ENCODE results near the gene RNGTT. TPM values are rescaled to one million over a fixed set of nuclear protein-coding genes. Genes with fewer than 3 reads are reported as not detected.

Gene RNGTT
- total and polyA plus RNA-seq, 2 experiments from 2014 or later, result 9.2 to 21.5 TPM

DNA sequence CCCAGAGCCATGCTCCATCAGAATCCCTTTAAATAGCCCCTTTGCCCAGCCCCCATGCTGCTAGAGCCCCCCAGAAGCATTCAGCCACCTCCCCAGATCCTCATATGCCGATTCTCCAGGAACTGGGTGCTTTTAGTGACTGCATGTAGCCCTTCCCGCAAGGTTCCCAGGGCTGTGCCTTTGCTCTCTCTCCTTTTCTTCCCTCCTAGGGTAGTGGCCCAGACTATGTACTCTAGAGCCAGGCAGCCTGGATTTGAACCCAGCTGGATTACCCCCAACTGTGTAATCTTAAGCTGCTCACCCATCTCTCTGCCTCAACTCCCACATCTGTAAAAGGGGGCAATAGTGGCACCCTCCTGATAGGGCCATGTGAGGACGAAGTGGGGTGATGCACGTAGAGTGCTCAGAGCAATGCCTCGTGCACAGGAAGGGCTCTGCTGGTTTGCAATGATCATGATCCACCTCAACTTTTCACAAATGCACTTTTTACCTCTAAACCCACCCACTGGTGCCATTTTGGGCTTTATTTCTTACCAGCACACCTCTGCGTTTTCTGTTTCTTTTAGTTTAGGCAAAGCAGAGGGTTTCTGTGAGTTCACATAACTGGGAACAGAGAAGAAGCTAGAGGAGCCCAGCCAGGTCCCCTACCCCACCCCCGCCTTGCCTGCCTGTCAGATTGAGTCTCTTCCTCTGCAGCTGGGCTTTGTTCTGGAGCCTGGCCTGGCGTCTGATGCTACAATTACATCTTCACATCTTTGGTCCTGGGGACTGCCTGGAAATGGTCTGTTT lies 396.5 kb downstream of the RNGTT start:
- Histone ChIP-seq H2AFZ (no peak overlapping the region), H3K36me3 (ENCODE audit: low read depth) (no peaks in the 10 kb centered on the region), H3K4me3 (no peak overlapping the region), H3K9me2 (ENCODE audit: insufficient read depth) (no peaks in the 10 kb centered on the region), H3K27me3 (replicated peaks; ENCODE audit: insufficient read depth) (no peaks in the 10 kb centered on the region; the same call in 1 of the 2 replicates), H3K9ac (no peak overlapping the region), H3K27ac (no peak overlapping the region), H3K9me3 (ENCODE audit: low read depth) (no peaks in the 10 kb centered on the region), H3K4me1 (ENCODE audit: insufficient read depth) (no peaks in the 10 kb centered on the region), H4K20me1 (ENCODE audit: insufficient read depth) (no peaks in the 10 kb centered on the region), H3K4me2 (ENCODE audit: unreplicated experiment) (no peak overlapping the region), H3K79me2 (ENCODE audit: insufficient read depth) (no peaks in the 10 kb centered on the region), H3F3A (ENCODE audit: insufficient read depth) (no peaks in the 10 kb centered on the region)
- TF ChIP-seq EZH2 (IDR thresholded peaks at IDR 0.05; ENCODE audit: insufficient read depth, poor library complexity, severe bottlenecking) (no peak), EZH2phosphoT487 (IDR thresholded peaks at IDR 0.05; ENCODE audit: insufficient read depth, low read depth) (no peak)
- 31 to 40% methylated on average over 8 of the region's 8 CpGs for WGBS, 2 experiments (ENCODE audit: low coverage in 1 of 2, low lambda C conversion rate in 2 of 2, missing lambda C conversion rate in 2 of 2)
- in situ Hi-C loops (cut with MboI), result no loop called here
- DNase-seq, result no peak

DNA sequence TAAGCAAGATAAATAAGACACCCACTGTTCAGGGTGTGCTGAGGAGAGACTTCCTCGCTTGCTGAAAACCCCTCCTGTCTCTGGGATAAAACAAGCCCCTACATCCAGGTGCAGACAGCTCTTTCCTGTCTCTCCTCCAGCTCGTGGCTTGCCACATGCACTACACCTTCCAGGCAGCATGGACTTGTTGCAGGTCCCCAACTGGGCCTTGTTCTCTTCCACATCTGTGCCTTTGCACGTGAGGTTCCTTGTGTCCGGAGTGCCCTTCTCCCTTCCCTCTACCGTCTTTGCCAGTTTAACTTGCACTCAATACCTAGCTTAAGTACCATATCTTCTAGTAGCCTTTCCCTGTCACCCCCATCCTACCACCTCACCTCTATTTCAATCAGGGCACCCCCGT lies 397.6 kb downstream of the RNGTT start:
- Histone ChIP-seq H3K4me2 (ENCODE audit: unreplicated experiment) (no peak overlapping the region), H3K9me3 (ENCODE audit: low read depth) (no peaks in the 10 kb centered on the region), H2AFZ (no peak overlapping the region), H3K4me3 (no peak overlapping the region), H4K20me1 (ENCODE audit: insufficient read depth) (no peaks in the 10 kb centered on the region), H3K9ac (no peak overlapping the region), H3K79me2 (ENCODE audit: insufficient read depth) (no peaks in the 10 kb centered on the region), H3K27ac (no peak overlapping the region), H3K4me1 (ENCODE audit: insufficient read depth) (no peaks in the 10 kb centered on the region), H3F3A (ENCODE audit: insufficient read depth) (no peaks in the 10 kb centered on the region), H3K9me2 (ENCODE audit: insufficient read depth) (no peaks in the 10 kb centered on the region), H3K27me3 (replicated peaks; ENCODE audit: insufficient read depth) (no peaks in the 10 kb centered on the region; the same call in 1 of the 2 replicates), H3K36me3 (ENCODE audit: low read depth) (no peaks in the 10 kb centered on the region)
- no peak for DNase-seq
- 39 to 45% methylated on average over 6 of the region's 6 CpGs for WGBS, 2 experiments (ENCODE audit: low coverage in 1 of 2, low lambda C conversion rate in 2 of 2, missing lambda C conversion rate in 2 of 2)
- in situ Hi-C loops (cut with MboI), result no loop called here
- TF ChIP-seq EZH2 (IDR thresholded peaks at IDR 0.05; ENCODE audit: insufficient read depth, poor library complexity, severe bottlenecking) (no peak), EZH2phosphoT487 (IDR thresholded peaks at IDR 0.05; ENCODE audit: insufficient read depth, low read depth) (no peak)

- H3K36me3 ChIP-seq (ENCODE audit: low read depth), result no peaks in the 10 kb centered on the region
- no peak overlapping the region for H3K27ac ChIP-seq
- no peaks in the 10 kb centered on the region for H3K9me2 ChIP-seq (ENCODE audit: insufficient read depth)
- no peak for DNase-seq
- H4K20me1 ChIP-seq (ENCODE audit: insufficient read depth), result no peaks in the 10 kb centered on the region
- H3K4me1 ChIP-seq (ENCODE audit: insufficient read depth), result no peaks in the 10 kb centered on the region
- no peak overlapping the region for H2AFZ ChIP-seq
- in situ Hi-C loops (cut with MboI), result no loop called here
- no peak overlapping the region for H3K4me2 ChIP-seq (ENCODE audit: unreplicated experiment)
- 71 to 72% methylated on average over 7 of the region's 7 CpGs for WGBS, 2 experiments (ENCODE audit: low coverage in 1 of 2, low lambda C conversion rate in 2 of 2, missing lambda C conversion rate in 2 of 2)
- no peaks in the 10 kb centered on the region for H3K79me2 ChIP-seq (ENCODE audit: insufficient read depth)
- H3K9me3 ChIP-seq (ENCODE audit: low read depth), result no peaks in the 10 kb centered on the region
- H3K9ac ChIP-seq, result no peak overlapping the region
- no peaks in the 10 kb centered on the region for H3F3A ChIP-seq (ENCODE audit: insufficient read depth)
- no peak overlapping the region for H3K4me3 ChIP-seq
- TF ChIP-seq EZH2phosphoT487 (IDR thresholded peaks at IDR 0.05; ENCODE audit: insufficient read depth, low read depth), result no peak
- TF ChIP-seq EZH2 (IDR thresholded peaks at IDR 0.05; ENCODE audit: insufficient read depth, poor library complexity, severe bottlenecking), result no peak
- no peaks in the 10 kb centered on the region; the same call in 1 of the 2 replicates for H3K27me3 ChIP-seq (replicated peaks; ENCODE audit: insufficient read depth)
These were observed 398.0 kb downstream of the RNGTT start for GRCh38 chr6:88565409-88565811.

DNA sequence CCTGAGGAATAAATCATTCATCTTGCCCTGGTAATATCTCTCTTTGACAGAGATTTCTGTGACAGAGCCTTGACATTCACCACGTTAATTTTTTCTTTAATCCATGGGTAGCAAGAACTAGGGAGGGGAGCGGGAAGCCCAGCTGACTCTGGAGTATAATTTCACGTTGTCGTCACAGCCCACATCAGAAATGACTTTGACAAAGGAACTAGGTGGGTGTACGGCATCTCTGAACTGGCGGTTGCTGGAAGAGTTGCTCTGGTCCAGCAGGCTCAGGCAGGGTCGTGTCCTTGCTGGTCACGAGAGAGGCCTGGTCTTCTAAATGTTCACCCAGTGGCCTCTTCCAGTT lies 400.2 kb downstream of the RNGTT start:
- in situ Hi-C loops (cut with MboI), result no loop called here
- WGBS, 2 experiments (ENCODE audit: low coverage in 1 of 2, low lambda C conversion rate in 2 of 2, missing lambda C conversion rate in 2 of 2), result 56 to 64% methylated on average over 8 of the region's 8 CpGs
- DNase-seq, result no peak

More for the DNA sequence above, 400.2 kb downstream of the RNGTT start:
- Histone ChIP-seq H3K9me2 (ENCODE audit: insufficient read depth) (no peaks in the 10 kb centered on the region), H3K79me2 (ENCODE audit: insufficient read depth) (no peaks in the 10 kb centered on the region), H3K27ac (no peak overlapping the region), H3K9me3 (ENCODE audit: low read depth) (no peaks in the 10 kb centered on the region), H3K4me2 (ENCODE audit: unreplicated experiment) (no peak overlapping the region), H3K36me3 (ENCODE audit: low read depth) (no peaks in the 10 kb centered on the region), H4K20me1 (ENCODE audit: insufficient read depth) (no peaks in the 10 kb centered on the region), H2AFZ (no peak overlapping the region), H3F3A (ENCODE audit: insufficient read depth) (no peaks in the 10 kb centered on the region), H3K4me3 (no peak overlapping the region), H3K4me1 (ENCODE audit: insufficient read depth) (no peaks in the 10 kb centered on the region), H3K27me3 (replicated peaks; ENCODE audit: insufficient read depth) (no peaks in the 10 kb centered on the region; the same call in 1 of the 2 replicates), H3K9ac (no peak overlapping the region)
- TF ChIP-seq EZH2phosphoT487 (IDR thresholded peaks at IDR 0.05; ENCODE audit: insufficient read depth, low read depth) (no peak), EZH2 (IDR thresholded peaks at IDR 0.05; ENCODE audit: insufficient read depth, poor library complexity, severe bottlenecking) (no peak)
